T-helper 17 cell (primary cell): Measurements from ENCODE around the gene MICAL2. TPM values are rescaled to one million over a fixed set of nuclear protein-coding genes. Genes with fewer than 3 reads are reported as not detected.

Experiments
- ATAC-seq: fragments of 150-1000 bp; cut with Tn5 transposase; 2 replicates; pipeline ENCODE4 v1.10.0; 2021; ENCODE audit warnings: mild to moderate bottlenecking, moderate library complexity
- DNase-seq, 3 donors: peaks; one replicate each; pipeline versions ENCODE4 v3.0.0 to v3.0.0-alpha.2; 2020 to 2021
- H3K9me3 ChIP-seq: one replicate; pipeline ENCODE4 v1.7.0; 2013; ENCODE audit warnings: low read length, mild to moderate bottlenecking; ENCODE audit not compliant: control insufficient read depth, poor library complexity, severe bottlenecking
- H3K27ac Mint-ChIP-seq: one replicate; pipeline ENCODE4 v1.8.0; 2022; ENCODE audit warnings: mild to moderate bottlenecking, moderate library complexity, mixed read lengths
- H3K27me3 Mint-ChIP-seq: one replicate; pipeline ENCODE4 v1.8.0; 2022; ENCODE audit warnings: mixed read lengths
- H3K36me3 Mint-ChIP-seq: one replicate; pipeline ENCODE4 v1.8.0; 2022; ENCODE audit warnings: low read depth, mixed read lengths
- H3K4me1 Mint-ChIP-seq: one replicate; pipeline ENCODE4 v1.8.0; 2022; ENCODE audit warnings: mild to moderate bottlenecking, mixed read lengths
- H3K4me3 Mint-ChIP-seq: one replicate; pipeline ENCODE4 v1.8.0; 2022; ENCODE audit warnings: mild to moderate bottlenecking, moderate library complexity, mixed read lengths
- total RNA-seq, 4 donors: library from RNA in 2 of 4; stranded (reverse) in 2 of 4; gene quantifications; one replicate each; pipeline ENCODE4 v1.2.3 and lab custom pipeline; 2022 to 2026

Gene MICAL2
- total RNA-seq, 2 donors from 2014 or later, result 52.0 to 66.9 TPM

DNA sequence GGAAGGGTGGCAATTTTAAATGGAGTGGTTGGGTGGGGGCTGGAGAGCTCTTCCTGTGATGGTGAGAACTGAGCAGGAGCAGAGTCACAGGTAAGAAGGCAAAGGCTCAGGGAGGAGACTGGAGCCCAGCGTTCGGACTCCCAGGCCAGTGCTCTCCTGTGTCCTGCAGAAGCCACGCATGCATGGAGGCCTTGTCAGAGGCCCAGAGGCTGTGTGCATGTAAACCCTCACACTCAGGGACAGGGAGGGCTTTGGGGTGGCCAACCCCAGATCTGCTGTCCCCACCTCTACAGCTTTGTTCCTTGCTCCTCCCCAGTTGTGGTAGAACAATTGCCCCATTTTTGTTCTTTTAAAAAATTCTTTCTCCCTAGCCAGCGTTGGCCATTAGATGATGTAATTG, 136.6 kb downstream of the MICAL2 start:
- ATAC-seq (no peak), DNase-seq (no peak)
- Mint-ChIP-seq H3K4me1 (peaks cover 15% of the 10 kb centered on the region), H3K36me3 (peaks cover 14% of the 10 kb centered on the region), H3K27ac (no peak overlapping the region), H3K4me3 (no peak overlapping the region), H3K27me3 (no peaks in the 10 kb centered on the region)
- no peaks in the 10 kb centered on the region for H3K9me3 ChIP-seq

- Mint-ChIP-seq H3K27me3 (no peaks in the 10 kb centered on the region), H3K27ac (no peak overlapping the region), H3K36me3 (peaks cover 12% of the 10 kb centered on the region), H3K4me3 (no peak overlapping the region), H3K4me1 (peaks cover 12% of the 10 kb centered on the region)
- DNase-seq (no peak), ATAC-seq (no peak)
- H3K9me3 ChIP-seq, result no peaks in the 10 kb centered on the region
Measured at GRCh38 chr11:12247543-12248254, 137.3 kb downstream of the MICAL2 start.

GRCh38 chr11:12248330-12248729, 137.9 kb downstream of the MICAL2 start:
- DNase-seq (no peak), ATAC-seq (no peak)
- Mint-ChIP-seq H3K27me3 (no peaks in the 10 kb centered on the region), H3K36me3 (peaks cover 11% of the 10 kb centered on the region), H3K4me1 (peaks cover 9% of the 10 kb centered on the region), H3K27ac (no peak overlapping the region), H3K4me3 (no peak overlapping the region)
- no peaks in the 10 kb centered on the region for H3K9me3 ChIP-seq

- no peaks in the 10 kb centered on the region for H3K9me3 ChIP-seq
- H3K4me1 Mint-ChIP-seq, result peaks cover under 1% of the 10 kb centered on the region
- DNase-seq, result no peak
- ATAC-seq, result no peak
- peaks cover 2% of the 10 kb centered on the region for H3K36me3 Mint-ChIP-seq
- no peaks in the 10 kb centered on the region for H3K27me3 Mint-ChIP-seq
- no peak overlapping the region for H3K4me3 Mint-ChIP-seq
- no peak overlapping the region for H3K27ac Mint-ChIP-seq
Measured at GRCh38 chr11:12249590-12250260, 139.3 kb downstream of the MICAL2 start.

GRCh38 chr11:12251666-12252560, 141.5 kb downstream of the MICAL2 start:
- Mint-ChIP-seq H3K4me1 (no peaks in the 10 kb centered on the region), H3K27ac (no peak overlapping the region), H3K4me3 (no peak overlapping the region), H3K36me3 (peaks cover 4% of the 10 kb centered on the region), H3K27me3 (no peaks in the 10 kb centered on the region)
- DNase-seq, result no peak
- H3K9me3 ChIP-seq, result no peaks in the 10 kb centered on the region
- no peak for ATAC-seq

- H3K4me3 Mint-ChIP-seq, result no peak overlapping the region
- peaks cover 4% of the 10 kb centered on the region for H3K36me3 Mint-ChIP-seq
- no peaks in the 10 kb centered on the region for H3K27me3 Mint-ChIP-seq
- no peak overlapping the region for H3K27ac Mint-ChIP-seq
- ATAC-seq, result no peak
- no peak for DNase-seq
- H3K4me1 Mint-ChIP-seq, result no peaks in the 10 kb centered on the region
- H3K9me3 ChIP-seq, result no peaks in the 10 kb centered on the region
Measured at GRCh38 chr11:12253843-12254281, 143.5 kb downstream of the MICAL2 start.

DNA sequence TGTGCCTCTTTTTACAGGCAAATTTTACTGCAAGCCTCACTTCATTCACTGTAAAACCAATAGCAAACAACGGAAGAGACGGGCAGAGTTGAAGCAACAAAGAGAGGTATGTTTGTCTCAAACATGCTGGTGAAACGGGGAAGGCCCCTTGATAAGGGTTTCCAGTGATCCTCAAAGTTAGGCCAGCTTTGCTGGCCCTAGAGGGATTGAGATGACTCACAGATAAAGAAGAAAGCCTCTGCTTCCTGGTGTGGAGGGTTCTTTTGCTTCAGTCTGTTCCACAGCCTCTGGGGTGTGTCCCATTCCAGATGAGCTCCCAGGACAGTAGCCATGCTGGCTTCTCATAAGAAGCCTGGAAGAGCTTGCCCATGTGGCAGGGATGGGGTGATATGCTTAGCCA, 148.1 kb downstream of the MICAL2 start:
- Mint-ChIP-seq H3K36me3 (peaks cover 12% of the 10 kb centered on the region), H3K4me1 (peaks cover 9% of the 10 kb centered on the region), H3K27me3 (no peaks in the 10 kb centered on the region), H3K4me3 (no peak overlapping the region), H3K27ac (no peak overlapping the region)
- no peak for ATAC-seq
- no peak for DNase-seq
- no peaks in the 10 kb centered on the region for H3K9me3 ChIP-seq

DNA sequence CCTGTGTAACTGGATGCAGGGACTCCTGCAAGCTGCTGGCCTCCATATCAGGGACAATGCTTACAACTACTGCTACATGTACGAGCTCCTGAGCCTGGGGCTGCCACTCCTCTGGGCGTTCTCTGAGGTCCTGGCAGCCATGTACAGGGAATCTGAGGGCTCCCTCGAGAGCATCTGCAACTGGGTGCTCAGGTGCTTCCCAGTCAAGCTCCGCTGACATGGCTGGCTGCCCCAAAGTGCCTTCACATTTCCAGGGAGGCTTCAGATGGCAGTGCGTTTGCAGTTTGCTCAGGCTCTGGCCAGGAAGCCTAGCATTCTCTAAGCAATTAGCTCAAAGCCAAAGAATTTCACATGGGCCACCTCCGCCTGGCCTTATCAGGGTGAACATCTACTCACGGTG, 149.6 kb downstream of the MICAL2 start:
- Mint-ChIP-seq H3K4me3 (no peak overlapping the region), H3K4me1 (peaks cover 10% of the 10 kb centered on the region), H3K27me3 (no peaks in the 10 kb centered on the region), H3K27ac (no peak overlapping the region), H3K36me3 (peaks cover 15% of the 10 kb centered on the region)
- no peak for ATAC-seq
- DNase-seq, result no peak
- no peaks in the 10 kb centered on the region for H3K9me3 ChIP-seq

GRCh38 chr11:12260731-12261521, 150.5 kb downstream of the MICAL2 start:
- Mint-ChIP-seq H3K4me3 (no peak overlapping the region), H3K27me3 (no peaks in the 10 kb centered on the region), H3K4me1 (peaks cover 10% of the 10 kb centered on the region), H3K27ac (no peak overlapping the region), H3K36me3 (peaks cover 13% of the 10 kb centered on the region)
- H3K9me3 ChIP-seq, result no peaks in the 10 kb centered on the region
- DNase-seq (no peak), ATAC-seq (no peak)

DNA sequence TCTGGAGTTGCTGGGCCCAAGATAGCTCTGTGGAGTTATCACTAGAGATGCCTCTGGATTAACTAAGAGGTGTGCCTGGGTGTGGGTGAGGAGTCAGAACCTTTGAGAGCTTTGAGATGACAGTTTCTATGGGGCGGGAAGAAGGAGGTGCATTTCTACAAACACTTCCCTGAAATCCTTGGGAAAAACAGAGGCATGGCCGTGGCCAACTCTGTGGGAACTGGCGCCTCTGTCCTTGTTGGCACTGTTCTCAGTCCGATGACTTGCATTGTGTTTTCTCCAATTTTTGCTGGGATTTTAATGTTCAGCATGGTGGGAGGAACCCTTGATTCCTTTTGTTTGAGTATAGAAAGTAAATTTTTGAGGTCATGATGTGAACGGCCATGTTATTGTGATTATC, 151.2 kb downstream of the MICAL2 start:
- Mint-ChIP-seq H3K27ac (no peak overlapping the region), H3K36me3 (peaks cover 13% of the 10 kb centered on the region), H3K4me1 (peaks cover 10% of the 10 kb centered on the region), H3K4me3 (no peak overlapping the region), H3K27me3 (no peaks in the 10 kb centered on the region)
- H3K9me3 ChIP-seq, result no peaks in the 10 kb centered on the region
- DNase-seq, result no peak
- ATAC-seq, result no peak

GRCh38 chr11:12263141-12263693, 152.8 kb downstream of the MICAL2 start:
- no peaks in the 10 kb centered on the region for H3K9me3 ChIP-seq
- no peak overlapping the region for H3K4me3 Mint-ChIP-seq
- DNase-seq, result no peak
- peaks cover 13% of the 10 kb centered on the region for H3K4me1 Mint-ChIP-seq
- H3K27me3 Mint-ChIP-seq, result no peaks in the 10 kb centered on the region
- peaks cover 15% of the 10 kb centered on the region for H3K36me3 Mint-ChIP-seq
- no peak for ATAC-seq
- peak overlapping the region; percentile 24 for H3K27ac Mint-ChIP-seq

GRCh38 chr11:12264361-12264760, 154.0 kb downstream of the MICAL2 start:
- no peaks in the 10 kb centered on the region for H3K27me3 Mint-ChIP-seq
- H3K27ac Mint-ChIP-seq, result peak overlapping the region; percentile 24
- H3K4me3 Mint-ChIP-seq, result no peak overlapping the region
- H3K9me3 ChIP-seq, result no peaks in the 10 kb centered on the region
- H3K36me3 Mint-ChIP-seq, result peaks cover 15% of the 10 kb centered on the region
- H3K4me1 Mint-ChIP-seq, result peaks cover 13% of the 10 kb centered on the region
- no peak for ATAC-seq
- DNase-seq, result no peak
